ENCODE data around the gene PARD3B.

DNA sequence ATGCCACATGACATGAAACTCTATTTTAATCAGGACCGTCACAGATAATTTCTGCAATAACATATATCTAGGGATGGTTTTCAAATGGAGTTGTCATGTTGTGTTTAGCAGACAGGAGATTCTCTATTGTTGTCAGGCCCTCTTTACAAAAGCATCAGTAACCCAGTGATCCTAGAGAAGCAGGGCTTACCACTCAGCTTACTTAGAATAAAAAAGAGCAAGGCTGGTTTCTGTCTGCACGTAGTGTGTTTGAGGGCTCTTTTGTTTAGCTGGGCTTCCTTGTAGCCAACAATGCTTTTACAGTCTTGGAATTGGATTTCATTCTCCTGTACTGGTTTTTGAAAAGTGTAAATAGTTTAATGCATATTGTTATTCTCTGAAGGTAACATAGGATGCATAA, 926.5 kb downstream of the PARD3B start:
- no peak for TF ChIP-seq POLR2AphosphoS5 (IDR thresholded peaks at IDR 0.05; ENCODE audit: low read depth)
- TF ChIP-seq, protein P1, sequence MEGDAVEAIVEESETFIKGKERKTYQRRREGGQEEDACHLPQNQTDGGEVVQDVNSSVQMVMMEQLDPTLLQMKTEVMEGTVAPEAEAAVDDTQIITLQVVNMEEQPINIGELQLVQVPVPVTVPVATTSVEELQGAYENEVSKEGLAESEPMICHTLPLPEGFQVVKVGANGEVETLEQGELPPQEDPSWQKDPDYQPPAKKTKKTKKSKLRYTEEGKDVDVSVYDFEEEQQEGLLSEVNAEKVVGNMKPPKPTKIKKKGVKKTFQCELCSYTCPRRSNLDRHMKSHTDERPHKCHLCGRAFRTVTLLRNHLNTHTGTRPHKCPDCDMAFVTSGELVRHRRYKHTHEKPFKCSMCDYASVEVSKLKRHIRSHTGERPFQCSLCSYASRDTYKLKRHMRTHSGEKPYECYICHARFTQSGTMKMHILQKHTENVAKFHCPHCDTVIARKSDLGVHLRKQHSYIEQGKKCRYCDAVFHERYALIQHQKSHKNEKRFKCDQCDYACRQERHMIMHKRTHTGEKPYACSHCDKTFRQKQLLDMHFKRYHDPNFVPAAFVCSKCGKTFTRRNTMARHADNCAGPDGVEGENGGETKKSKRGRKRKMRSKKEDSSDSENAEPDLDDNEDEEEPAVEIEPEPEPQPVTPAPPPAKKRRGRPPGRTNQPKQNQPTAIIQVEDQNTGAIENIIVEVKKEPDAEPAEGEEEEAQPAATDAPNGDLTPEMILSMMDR (IDR thresholded peaks at IDR 0.05; ENCODE audit: insufficient read depth, low read length) = no peak
- TF ChIP-seq GABPA (IDR thresholded peaks at IDR 0.05; ENCODE audit: low read depth) = no peak
- TF ChIP-seq SPI1 (IDR thresholded peaks at IDR 0.05; ENCODE audit: borderline replicate concordance, low read depth) = no peak
